Cortex of kidney (tissue), 1 donor: Measurements from ENCODE around the gene LSM10.

ENCODE experiments used
- DNase-seq: peaks from one replicate; lab custom pipeline; 2025; lab: John Stamatoyannopoulos, UW

Gene LSM10

GRCh38 chr1:36408479-36408878, 10.8 kb upstream of the LSM10 start:
- DNase-seq: no peak

DNA sequence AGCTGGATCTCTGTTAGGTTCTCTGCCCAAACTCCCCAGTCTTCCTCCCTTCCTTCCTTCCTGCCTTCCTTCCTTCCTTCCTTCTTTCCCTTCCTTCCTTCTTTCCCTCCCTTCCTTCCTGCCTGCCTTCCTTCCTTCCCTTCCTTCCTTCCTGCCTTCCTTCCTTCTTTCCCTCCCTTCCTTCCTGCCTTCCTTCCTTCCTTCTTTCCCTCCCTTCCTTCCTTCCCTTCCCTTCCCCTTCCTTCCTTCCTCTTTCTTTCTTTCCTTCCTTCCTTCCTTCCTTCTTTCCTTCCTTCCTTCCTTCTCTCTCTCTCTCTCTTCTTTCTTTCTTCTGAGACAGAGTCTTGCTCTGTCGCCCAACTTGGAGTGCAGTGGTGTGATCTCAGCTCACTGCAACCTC, 8.7 kb upstream of the LSM10 start:
- DNase-seq: no peak

DNA sequence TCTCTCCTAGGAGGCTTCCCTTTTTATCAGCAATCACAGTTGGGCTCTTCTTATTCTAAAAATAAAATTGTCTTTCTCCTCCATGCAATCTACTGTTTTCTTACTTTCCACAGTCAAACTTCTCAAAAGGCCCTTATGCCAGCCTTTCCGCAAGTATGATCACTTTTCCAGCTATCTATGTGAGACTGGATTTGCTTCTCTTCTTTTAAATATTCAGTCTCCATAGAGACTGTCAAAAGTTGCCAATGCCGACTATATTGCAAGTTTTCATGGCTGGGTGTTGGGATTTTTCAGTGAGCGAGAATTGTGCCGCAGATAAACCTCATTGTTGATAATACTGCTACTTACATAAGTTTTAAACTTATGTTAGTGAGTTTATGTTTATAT, 4.8 kb upstream of the LSM10 start:
- no peak for DNase-seq

DNA sequence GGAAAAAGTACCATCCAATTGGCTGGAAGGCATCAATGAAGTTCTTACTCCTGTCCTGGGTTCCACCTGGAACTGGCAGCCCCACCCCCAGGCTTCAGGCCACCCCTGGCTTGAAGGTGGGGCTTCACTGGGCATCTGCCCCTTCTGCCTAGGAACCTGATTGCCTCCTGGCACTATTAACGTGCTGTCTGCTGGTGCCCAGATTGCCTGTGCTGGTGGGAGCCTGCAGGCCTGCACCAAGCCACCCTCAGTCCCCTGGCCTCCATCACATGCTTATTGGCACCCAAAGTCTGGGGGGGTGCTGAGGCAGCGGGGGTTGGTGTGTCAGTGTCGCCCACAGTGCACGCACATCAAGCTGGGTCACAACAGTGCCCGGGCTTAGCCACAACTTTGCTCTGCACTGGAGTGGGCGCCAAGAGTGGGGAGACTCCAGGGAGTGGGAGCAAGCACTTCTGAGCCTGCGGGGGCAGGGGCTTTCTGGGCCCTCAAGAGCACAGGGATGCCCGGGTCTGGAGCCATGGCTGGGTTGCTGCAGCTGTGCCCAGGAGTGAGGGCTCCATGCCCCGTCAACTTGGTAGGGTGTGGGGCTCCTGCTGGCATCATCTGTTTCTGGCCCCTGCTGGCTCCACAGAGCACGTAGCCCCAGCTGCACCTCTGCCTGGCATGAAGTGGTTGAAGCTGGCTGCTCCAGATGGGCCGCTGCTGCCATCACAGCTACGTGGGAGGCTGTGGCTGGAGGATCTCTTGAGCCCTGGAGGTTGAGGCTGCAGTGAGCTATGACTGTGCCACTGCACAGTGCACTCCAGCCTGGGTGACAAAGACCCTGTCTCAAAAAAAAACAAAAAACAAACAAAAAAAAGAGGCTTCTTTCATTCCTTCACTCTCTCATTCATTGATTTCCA, 4.1 kb upstream of the LSM10 start:
- no peak for DNase-seq

DNA sequence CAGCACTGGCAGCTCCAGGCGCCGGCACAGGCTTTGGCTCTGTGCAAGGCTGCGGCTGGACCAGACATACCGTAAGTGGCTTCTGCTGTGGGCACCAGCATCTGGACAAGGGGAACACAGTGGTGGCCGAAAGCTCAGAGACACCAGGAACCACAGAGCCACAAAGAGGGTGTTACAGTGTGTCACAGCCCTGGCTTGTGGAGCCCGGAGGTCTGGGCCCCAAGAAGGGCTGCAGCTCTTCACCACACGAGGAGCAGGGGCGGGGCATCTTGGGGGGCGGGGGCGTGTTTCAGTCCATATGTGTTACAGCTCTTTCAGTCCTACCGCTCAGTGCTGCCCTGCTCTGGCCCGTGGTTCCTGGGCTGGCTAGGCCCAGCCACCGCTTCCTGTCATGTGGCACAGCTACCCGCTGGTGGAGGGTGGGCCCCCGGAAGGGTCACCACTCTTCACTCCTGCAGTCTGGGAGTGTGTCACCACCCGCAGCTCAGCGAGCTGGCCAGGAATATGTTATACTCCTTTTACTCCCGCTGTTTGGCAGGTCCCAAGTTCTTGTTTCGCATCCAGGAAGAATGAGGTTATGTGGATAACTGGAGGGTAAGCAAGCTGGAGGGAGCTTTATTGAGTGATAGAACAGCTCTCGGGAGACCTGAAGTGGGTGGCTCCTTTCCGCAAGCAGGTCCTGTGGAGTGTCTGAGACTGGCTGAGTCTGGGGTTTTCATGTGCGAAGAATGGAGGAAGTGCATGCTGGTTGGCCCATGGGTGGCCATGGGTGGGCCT, 3.3 kb upstream of the LSM10 start:
- no peak for DNase-seq

- DNase-seq: no peak
These were observed 2.8 kb upstream of the LSM10 start for GRCh38 chr1:36400514-36400824.

- no peak for DNase-seq
These were observed 766 bp upstream of the LSM10 start for GRCh38 chr1:36398370-36398977.

DNA sequence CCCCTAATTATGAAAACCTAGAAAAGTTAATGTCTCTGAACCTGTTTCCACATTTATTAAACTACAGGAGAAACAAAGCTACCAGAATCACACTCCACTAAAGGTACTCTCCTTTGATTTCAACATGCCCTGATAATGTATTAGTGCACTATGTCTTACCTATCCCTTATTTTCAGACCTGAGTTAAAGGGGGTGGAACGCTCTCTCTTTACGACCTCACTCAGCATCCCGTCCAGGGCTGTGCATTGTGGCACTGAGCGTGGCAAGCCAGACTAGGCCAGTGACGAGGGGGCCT, 678 bp downstream of the LSM10 start:
- no peak for DNase-seq

- no peak for DNase-seq
These were observed 1.3 kb downstream of the LSM10 start for GRCh38 chr1:36396359-36396758.

DNA sequence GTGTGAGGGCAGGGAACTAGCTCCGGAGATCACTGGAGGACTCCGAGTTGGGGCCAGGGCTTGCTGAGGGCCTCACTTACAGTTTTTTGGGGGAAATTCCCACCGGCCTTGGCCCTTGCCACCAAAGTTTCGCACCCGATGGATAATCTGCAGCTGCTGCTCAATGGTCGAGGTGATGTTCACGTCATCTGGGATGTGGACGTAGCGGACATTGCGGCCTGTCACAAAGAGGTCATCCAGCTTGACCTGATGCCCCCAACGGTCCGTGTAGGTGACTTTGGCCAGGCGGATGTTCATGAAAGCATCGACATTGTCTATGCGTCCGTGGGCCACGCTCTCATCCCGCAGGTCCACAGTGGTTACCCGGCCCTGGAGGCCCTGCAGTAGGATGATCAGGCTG, 4.0 kb downstream of the LSM10 start:
- no peak for DNase-seq

GRCh38 chr1:36392836-36393235, 4.9 kb downstream of the LSM10 start:
- DNase-seq: no peak

GRCh38 chr1:36391271-36391670, 6.4 kb downstream of the LSM10 start:
- no peak for DNase-seq

GRCh38 chr1:36390411-36390810, 7.3 kb downstream of the LSM10 start:
- no peak for DNase-seq

- DNase-seq: no peak
These were observed 7.7 kb downstream of the LSM10 start for GRCh38 chr1:36389999-36390398.

GRCh38 chr1:36389261-36389660, 8.4 kb downstream of the LSM10 start:
- DNase-seq: no peak

DNA sequence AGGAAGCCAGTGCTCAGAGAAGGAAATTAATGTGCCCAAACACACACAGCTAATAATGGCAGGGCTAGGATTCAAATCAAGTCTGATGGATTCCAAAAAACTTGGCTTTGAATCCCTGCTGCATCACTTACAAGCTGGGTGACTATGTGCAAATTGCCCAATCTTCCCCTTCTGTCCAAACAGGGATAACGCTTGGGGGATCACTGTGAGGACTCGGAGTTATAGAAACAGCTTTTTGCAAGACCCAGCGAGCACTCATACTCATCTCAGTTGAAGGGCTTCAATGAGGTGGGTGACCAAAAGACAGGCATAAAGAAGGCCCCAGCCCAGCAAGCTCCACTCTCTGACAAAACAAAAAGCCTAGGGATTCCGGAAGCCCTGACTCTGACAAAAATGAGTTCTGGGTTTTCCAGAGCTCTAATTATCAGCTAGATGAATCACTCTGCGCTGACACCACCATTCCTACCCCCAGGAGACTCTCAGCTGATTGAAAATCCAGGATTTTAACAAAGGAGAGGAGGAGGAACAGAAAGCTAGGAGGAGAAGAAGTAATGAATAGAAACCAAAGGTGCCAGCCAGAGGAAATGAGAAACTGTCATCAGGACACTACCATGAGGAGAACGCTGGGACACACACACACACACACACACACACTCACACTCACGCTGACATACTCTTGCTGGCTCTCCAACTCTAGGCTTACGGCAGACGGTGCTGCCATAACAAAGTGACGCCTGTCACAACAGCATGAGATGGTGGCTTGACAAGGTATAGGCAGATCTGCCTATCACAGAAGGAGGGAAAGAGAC, 10.4 kb downstream of the LSM10 start:
- DNase-seq: no peak

DNA sequence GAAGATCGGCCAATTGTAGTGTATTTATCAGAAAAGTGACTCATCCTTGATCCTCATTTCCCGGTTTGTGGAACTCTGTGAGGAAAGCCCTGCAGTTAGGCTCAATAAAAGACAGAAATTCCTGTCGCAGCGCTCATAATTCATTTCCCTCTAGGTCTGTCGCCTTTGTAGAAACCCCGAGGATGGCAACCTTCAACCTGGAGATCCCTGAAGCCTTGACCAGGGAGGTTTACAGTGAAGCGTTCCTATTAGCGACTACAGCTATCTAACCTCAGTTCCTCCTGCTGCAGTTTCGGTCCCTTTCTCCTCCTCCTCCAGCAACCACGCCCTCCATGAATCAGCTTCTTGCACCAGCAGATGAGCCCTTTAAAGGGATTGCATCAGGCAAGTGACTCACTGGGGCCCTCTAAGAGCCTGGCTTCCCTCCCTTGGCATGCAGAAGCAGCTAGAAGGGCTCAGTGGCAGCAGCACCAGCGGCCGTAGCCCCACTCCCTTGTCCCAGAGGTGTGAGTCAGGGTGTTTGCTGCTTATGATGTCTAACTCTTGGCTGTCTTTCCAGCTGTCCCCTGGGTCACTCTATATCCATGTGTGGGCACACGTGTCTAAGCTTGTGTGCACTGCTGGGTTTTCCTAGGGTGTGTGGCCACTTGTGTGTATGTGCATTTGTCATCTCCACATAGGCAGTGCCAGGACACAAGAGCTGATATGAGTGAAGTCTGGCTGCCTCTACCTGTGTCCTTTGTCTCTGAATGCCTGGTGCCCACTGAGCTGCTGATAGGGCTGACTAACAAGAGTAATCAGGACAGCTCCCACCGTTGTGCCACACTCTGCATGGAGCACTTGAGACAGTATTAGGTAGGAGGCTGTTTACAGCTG, 11.2 kb downstream of the LSM10 start:
- DNase-seq: no peak

GRCh38 chr1:36385410-36386264, 12.1 kb downstream of the LSM10 start, which contains the start of gene STK40:
TSS of gene STK40 (minus strand) at chr1:36385924. CDS start at chr1:36361332, 24,592 bp downstream.
- peak; percentile 54 for DNase-seq

DNA sequence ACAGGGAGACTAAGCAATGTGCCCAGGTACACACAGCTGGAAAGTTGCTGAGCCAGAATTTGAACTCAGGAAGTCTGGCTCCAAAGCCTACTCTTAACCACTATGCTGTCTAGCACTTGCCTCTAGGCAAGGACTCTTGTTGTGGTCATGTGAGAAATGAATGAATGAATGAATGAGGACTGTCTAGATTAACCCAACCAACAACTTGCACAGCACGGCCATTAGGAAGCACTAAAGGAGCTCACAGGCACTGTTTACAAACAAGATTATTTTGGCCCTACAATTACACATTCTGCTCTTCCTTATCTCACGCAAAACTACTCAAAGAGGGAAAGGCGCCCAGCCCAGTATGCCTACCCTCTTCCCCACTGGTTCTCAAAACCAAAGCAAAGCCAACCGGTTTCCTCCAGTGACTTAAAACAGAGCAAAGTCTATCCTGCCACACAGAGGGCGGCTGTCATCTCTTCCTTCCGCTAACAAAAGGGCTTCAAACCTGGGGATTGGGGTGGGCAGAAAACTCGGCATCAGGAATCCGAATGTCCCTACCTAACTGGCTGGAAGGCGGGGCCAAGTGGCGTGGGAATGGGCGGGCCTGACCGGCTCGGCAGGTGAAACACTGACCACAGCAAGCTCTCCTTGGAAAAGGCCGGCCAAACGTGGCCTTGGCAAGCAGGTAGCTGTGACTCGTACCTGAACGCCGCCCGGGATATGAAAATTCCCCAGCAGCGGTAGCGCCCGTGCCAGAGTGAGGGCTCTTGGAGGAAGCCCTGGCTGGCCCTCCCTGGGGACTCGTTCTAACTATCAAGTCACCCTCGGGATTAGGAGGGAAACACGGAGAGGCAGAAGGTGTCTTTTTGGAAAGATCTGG, 12.9 kb downstream of the LSM10 start:
- no peak for DNase-seq
